HepG2 (cell line): ENCODE measurements around the gene MFSD12. TPM values are rescaled to one million over a fixed set of nuclear protein-coding genes. Genes with fewer than 3 reads are reported as not detected.

ENCODE experiments used
- ATAC-seq: fragments of 200-7000 bp; cut with Tn5 transposase; 3 replicates; pipeline ENCODE4 v1.9.1; 2020; ENCODE audit warnings: mild to moderate bottlenecking, moderate library complexity
- BruUV-seq: library from RNA; stranded (reverse); fragments of 400-500 nt; replicated peaks from 2 replicates; lab custom pipeline; 2021; lab: Mats Ljungman, UMichigan
- CTCF ChIA-PET: fragments of 300-600 bp; formaldehyde crosslinking; extraction: SDS; loops from one replicate; lab custom pipeline; 2021; ENCODE audit warnings: low total read pairs, inconsistent platforms, low intra/inter-chr PET ratio; lab: Yijun Ruan, JAX
- POLR2A ChIA-PET: fragments of 350-600 bp; sonication (Branson Sonifier 250); formaldehyde crosslinking; loops from one replicate; lab custom pipeline; 2020; ENCODE audit warnings: antibody characterized with exemption, inconsistent platforms; lab: Yijun Ruan, JAX
- DNase-seq: peaks from one replicate; pipeline ENCODE4 v3.0.0-alpha.2; 2015; ENCODE audit warnings: low spot score
- FAIRE-seq: peaks from 3 replicates; lab custom pipeline; 2011; peaks lifted over from hg19 to GRCh38; lab: Jason Lieb, UNC
- H2AFZ ChIP-seq: one replicate; pipeline ENCODE4 v1.6.1; 2011; ENCODE audit warnings: low read length, inconsistent platforms
- H3K27ac ChIP-seq: fragments of 300-600 bp; 3 replicates; pipeline ENCODE4 v1.8.0; 2011; ENCODE audit warnings: mixed run types, mild to moderate bottlenecking, mixed read lengths, low read length, inconsistent platforms; ENCODE audit not compliant: insufficient read depth; ENCODE audit errors: extremely low read length
- H3K27me3 ChIP-seq, 2 experiments: fragments of 200-600 bp in 1 of 2; 2 replicates in 1 of 2; 3 replicates in 1 of 2; pipeline versions ENCODE4 v1.6.0 to v1.8.0; 2011; ENCODE audit warnings: low read length in 2 of 2, mild to moderate bottlenecking in 2 of 2, moderate library complexity in 2 of 2, inconsistent platforms in 1 of 2; ENCODE audit not compliant: insufficient read depth in 2 of 2, control insufficient read depth in 1 of 2
- H3K36me3 ChIP-seq, 2 experiments: fragments of 200-600 bp in 1 of 2; replicated peaks in 1 of 2; 2 replicates in 1 of 2; 3 replicates in 1 of 2; pipeline versions ENCODE4 v1.5.1 to v1.8.0; 2011; ENCODE audit warnings: low read length in 2 of 2, inconsistent platforms in 1 of 2; ENCODE audit not compliant: insufficient read depth in 2 of 2, control insufficient read depth in 1 of 2
- H3K4me1 ChIP-seq: 2 replicates; pipeline ENCODE4 v1.5.1; 2012; ENCODE audit warnings: low read length, inconsistent platforms; ENCODE audit not compliant: insufficient read depth
- H3K4me2 ChIP-seq: 2 replicates; pipeline ENCODE4 v1.6.0; 2011; ENCODE audit warnings: low read depth, low read length, inconsistent platforms
- H3K4me3 ChIP-seq, 3 experiments: fragments of 200-600 bp in 1 of 3; sonication (generic), shearing (Covaris generic) in 1 of 3; replicated peaks in 1 of 3; 2 replicates each; pipeline ENCODE4 v1.5.1; 2011 to 2016; ENCODE audit warnings: low read length in 3 of 3, inconsistent platforms in 2 of 3, low read depth in 2 of 3, mild to moderate bottlenecking in 2 of 3, control low read depth in 1 of 3, mixed read lengths in 1 of 3; ENCODE audit not compliant: insufficient read depth in 1 of 3
- H3K79me2 ChIP-seq: one replicate; pipeline ENCODE4 v1.6.1; 2011; ENCODE audit warnings: low read length, inconsistent platforms; ENCODE audit not compliant: insufficient read depth
- H3K9ac ChIP-seq: 2 replicates; pipeline ENCODE4 v1.6.0; 2011; ENCODE audit warnings: mild to moderate bottlenecking, low read depth, low read length, inconsistent platforms; ENCODE audit not compliant: insufficient read depth
- H3K9me3 ChIP-seq: 2 replicates; pipeline ENCODE4 v1.5.1; 2012; ENCODE audit warnings: mild to moderate bottlenecking, low read length
- H4K20me1 ChIP-seq: 2 replicates; pipeline ENCODE4 v1.6.0; 2011; ENCODE audit warnings: inconsistent platforms, mild to moderate bottlenecking, low read length, moderate library complexity; ENCODE audit not compliant: insufficient read depth
- ARID2 ChIP-seq: sonication (generic); formaldehyde crosslinking; IDR thresholded peaks from 2 replicates; pipeline ENCODE4 v1.8.1; 2022; ENCODE audit warnings: mild to moderate bottlenecking, missing genetic modification reagents, borderline replicate concordance
- PRDM4 ChIP-seq: sonication (generic); formaldehyde crosslinking; IDR thresholded peaks from 2 replicates; pipeline ENCODE4 v1.9.0; 2021; ENCODE audit warnings: missing genetic modification reagents, borderline replicate concordance
- ZBTB8A ChIP-seq: sonication (generic); formaldehyde crosslinking; IDR thresholded peaks from 2 replicates; pipeline ENCODE4 v1.4.0; 2020; ENCODE audit warnings: mild to moderate bottlenecking, low read depth, missing genetic modification reagents, borderline replicate concordance
- ZFP91 ChIP-seq: sonication (generic); formaldehyde crosslinking; IDR thresholded peaks from 2 replicates; pipeline ENCODE4 v1.9.0; 2022; ENCODE audit warnings: missing genetic modification reagents, mild to moderate bottlenecking, borderline replicate concordance
- ZNF513 ChIP-seq: sonication (generic); formaldehyde crosslinking; conservative IDR thresholded peaks from 2 replicates; pipeline ENCODE4 v1.5.0; 2020; ENCODE audit warnings: missing genetic modification reagents
- ZNF687 ChIP-seq: sonication (generic); formaldehyde crosslinking; IDR thresholded peaks from 2 replicates; pipeline ENCODE4 v1.5.1; 2020; ENCODE audit warnings: mild to moderate bottlenecking, missing genetic modification reagents, moderate library complexity
- ZNF768 ChIP-seq: sonication (generic); formaldehyde crosslinking; IDR thresholded peaks from 2 replicates; pipeline ENCODE4 v1.4.0; 2020; ENCODE audit warnings: missing genetic modification reagents
- ZNF850 ChIP-seq: sonication (generic); formaldehyde crosslinking; conservative IDR thresholded peaks from 2 replicates; pipeline ENCODE4 v1.9.0; 2021; ENCODE audit warnings: mild to moderate bottlenecking, missing genetic modification reagents
- WGBS: methylation state at CpG from one replicate; pipeline ENCODE4 v1.1.6; 2017; ENCODE audit warnings: low lambda C conversion rate; 5-methylcytosine and 5-hydroxymethylcytosine counted together
- in situ Hi-C: cut with HindIII; loops from 2 replicates; pipeline ENCODE4 v1.10.0; 2017; ENCODE audit warnings: low pct_unique_long_range_greater_than_20kb; ENCODE audit not compliant: extremely low pct_ligation_motif_present
- intact Hi-C: fragments of 100-400 bp; cut with micrococcal nuclease; formaldehyde crosslinking; loops from one replicate; pipeline ENCODE4 v1.10.0; 2022; ENCODE audit not compliant: unreplicated experiment
- polyA plus RNA-seq, 8 experiments: library from polyadenylated mRNA; depleted of rRNA in 3 of 8; stranded (reverse) in 7 of 8; unstranded in 1 of 8; fragments of >200 nt; fragmentation: Illumina TruSeq in 4 of 8; extraction: Trizol in 4 of 8; gene quantifications; 2 replicates each; pipeline versions ENCODE4 v1.2.1 to v1.2.3, GENCODE V29; 2011 to 2016; ENCODE audit warnings: low read depth in 4 of 8, missing spikeins in 1 of 8, mixed read lengths in 1 of 8; ENCODE audit not compliant: insufficient read depth in 1 of 8
- total RNA-seq, 5 experiments: library from RNA; depleted of rRNA; stranded (reverse); fragments of >200 nt; fragmentation: Illumina TruSeq; extraction: Trizol; gene quantifications; 2 replicates each; pipeline ENCODE4 v1.2.3, GENCODE V29; 2016; ENCODE audit warnings: low read depth in 1 of 5

MFSD12 gene
- total and polyA plus RNA-seq, 2 of the 13 experiments (the other 11 are each of a cell fraction or from before 2014, with no cell fraction given), result 27.2 to 29.1 TPM

GRCh38 chr19:3603121-3603811, 45.9 kb upstream of the MFSD12 start:
- intact Hi-C loops, result no loop called here
- DNase-seq (no peak), ATAC-seq (no peak; the same call in 2 of the 3 replicates), FAIRE-seq (no peak)
- ChIA-PET POLR2A (no interaction called here), CTCF (no interaction called here)
- Histone ChIP-seq H3K4me3 (no peak overlapping the region), H3K27ac (no peak overlapping the region), H3K79me2 (no peaks in the 10 kb centered on the region), H3K27me3 (peaks cover 0 to 29% of the 10 kb centered on the region in 2 experiments; a peak in 2 of 5 replicates), H3K9ac (no peak overlapping the region), H4K20me1 (no peaks in the 10 kb centered on the region), H3K4me2 (peak overlapping the region; percentile 48; the same call in 1 of the 2 replicates), H3K9me3 (no peaks in the 10 kb centered on the region), H2AFZ (no peak overlapping the region), H3K4me1 (peaks cover 46% of the 10 kb centered on the region), H3K36me3 (no peaks in the 10 kb centered on the region)
- BruUV-seq, result no TSS peak
- WGBS, result 66% methylated on average over 7 of the region's 23 CpGs
- in situ Hi-C loops, result no loop called here
- TF ChIP-seq ARID2 (no peak), ZNF513 (no peak), ZFP91 (peak; percentile 29; the same call in 1 of the 2 replicates), PRDM4 (CRISPR knock-in tag) (peak; percentile 99), ZNF687 (CRISPR knock-in tag) (peak; percentile 36; the same call in 1 of the 2 replicates), ZNF850 (CRISPR knock-in tag) (no peak), ZNF768 (0 out of 2 replicates have a peak, but pooled peaks have one; percentile 25), ZBTB8A (CRISPR knock-in tag) (no peak)
